Activated CD4-positive, alpha-beta T cell treated with anti-CD3 and anti-CD28 coated beads for 48 hours (primary cell): Measurements from ENCODE around the gene LMBR1L.
"Not testable (repeated sequence)": the region's sequence is repeated elsewhere in the genome, so short reads cannot be mapped to it uniquely, and the experiment has no call there.

ENCODE experiments used
- DNase-seq: peaks from one replicate; pipeline ENCODE4 v3.0.0-alpha.2; 2020

LMBR1L gene

GRCh38 chr12:49079793-49080192 is 30.9 kb downstream of the LMBR1L start:
- DNase-seq: no peak

GRCh38 chr12:49070971-49071370 is 39.7 kb downstream of the LMBR1L start:
- DNase-seq: no peak

DNA sequence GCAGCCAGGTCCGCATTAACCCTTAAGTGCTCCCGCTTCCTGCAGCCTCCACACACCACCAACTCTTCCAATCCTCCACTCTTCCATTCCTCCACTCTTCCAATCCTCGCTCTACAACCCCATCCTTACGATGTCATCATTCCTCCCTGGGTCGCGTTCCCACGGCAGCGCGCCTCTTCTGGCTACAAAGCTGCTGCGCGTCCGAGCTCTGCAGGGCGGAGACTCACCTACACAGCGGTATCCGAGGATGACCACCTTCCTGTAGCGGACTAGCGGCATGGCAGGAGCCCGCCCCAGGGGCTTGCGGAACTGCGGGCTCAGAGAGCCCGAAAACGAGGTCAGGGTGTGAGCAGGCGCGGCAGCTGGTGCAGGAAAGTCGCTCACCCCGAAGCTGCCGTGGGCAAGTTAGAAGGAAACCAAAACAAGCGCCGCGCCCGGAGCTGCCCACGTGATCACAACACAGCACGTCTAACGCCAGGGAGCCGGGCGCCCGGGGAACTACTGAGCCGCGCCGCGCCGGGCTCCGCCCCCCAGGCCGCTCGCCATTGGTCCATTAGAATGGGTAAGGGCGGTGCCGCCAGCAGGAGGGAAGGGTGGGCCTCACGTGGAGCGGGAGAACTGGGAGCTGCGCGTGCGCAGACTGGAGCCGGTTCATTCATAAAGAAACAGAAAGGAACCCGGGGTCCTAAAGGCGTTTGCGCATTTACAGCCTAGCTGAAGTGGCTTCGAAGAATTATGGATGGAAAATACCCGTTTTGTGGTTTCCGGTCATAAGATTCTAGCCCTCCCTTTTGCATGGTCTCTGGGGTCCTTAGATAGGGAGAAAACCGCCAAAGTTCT is 40.9 kb downstream of the LMBR1L start, which contains the start of gene RHEBL1:
TSS of gene RHEBL1 (minus strand) at position 473 of the 840 bp plus-strand sequence. CDS start at position 279, 194 bp downstream.
- DNase-seq: peak; percentile 100

GRCh38 chr12:49068879-49069506 is 41.7 kb downstream of the LMBR1L start:
- DNase-seq: no peak

DNA sequence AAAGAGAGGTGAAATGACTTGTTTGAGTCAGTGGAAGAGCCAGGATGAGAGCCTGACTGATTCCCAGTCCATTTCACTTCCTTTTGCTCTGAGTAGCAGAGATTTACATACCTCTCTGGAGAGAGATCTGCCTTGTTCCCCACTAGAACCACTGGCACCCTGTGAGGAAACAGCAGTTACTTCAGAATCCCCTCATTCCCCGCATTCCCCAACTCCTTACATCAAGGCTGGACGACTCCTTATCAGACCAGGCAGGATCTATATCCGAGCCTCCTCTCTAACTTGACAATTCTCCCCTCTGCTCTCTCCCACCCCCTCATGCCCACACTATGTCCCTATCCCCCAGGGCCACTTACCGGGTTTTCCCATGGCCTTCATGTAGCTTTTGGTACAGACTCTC is 44.5 kb downstream of the LMBR1L start:
- no peak for DNase-seq

DNA sequence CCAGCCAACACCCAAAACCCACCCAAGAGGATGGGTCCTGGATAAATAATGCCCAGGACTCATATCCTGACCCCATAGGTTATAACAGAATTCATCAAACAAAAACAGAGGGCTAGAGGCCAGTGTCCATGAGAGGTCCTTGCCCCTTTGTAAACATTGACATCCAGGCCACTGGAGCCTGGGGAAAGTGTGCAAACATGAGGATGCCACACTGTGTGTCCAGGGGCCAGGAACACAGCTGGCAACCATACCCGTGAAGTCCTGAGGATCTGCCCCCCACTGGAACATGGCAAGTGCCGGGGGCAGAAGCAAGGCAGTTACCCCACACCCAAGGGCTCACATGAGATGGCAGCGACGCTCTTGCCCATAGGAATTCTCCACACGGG is 45.9 kb downstream of the LMBR1L start:
- DNase-seq: no peak

GRCh38 chr12:49061916-49062315 is 48.7 kb downstream of the LMBR1L start:
- not testable (repeated sequence) for DNase-seq

GRCh38 chr12:49061157-49061650 is 49.4 kb downstream of the LMBR1L start:
- no peak for DNase-seq

GRCh38 chr12:49060237-49061156 is 50.1 kb downstream of the LMBR1L start, which contains the start of gene KMT2D:
Gene KMT2D (minus strand): TSS chr12:49060794. CDS start chr12:49055324, 5,470 bp downstream.
- DNase-seq: peak; percentile 94

GRCh38 chr12:49059299-49060171 is 51.1 kb downstream of the LMBR1L start:
- DNase-seq: peak; percentile 36

DNA sequence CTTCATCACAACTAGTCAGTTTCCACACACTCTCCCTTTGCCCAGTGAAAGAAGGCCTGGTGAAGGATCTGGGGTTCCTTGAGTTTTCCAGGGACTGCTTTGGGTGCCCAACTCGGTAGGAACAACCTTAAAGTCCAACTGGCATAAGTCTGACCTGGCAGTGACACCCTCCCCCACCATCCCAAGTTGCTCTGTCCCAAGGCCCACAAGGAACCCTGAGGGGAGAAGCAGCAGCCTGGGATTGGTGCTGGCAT is 51.7 kb downstream of the LMBR1L start:
- DNase-seq: no peak

GRCh38 chr12:49058366-49059044 is 52.1 kb downstream of the LMBR1L start:
- no peak for DNase-seq

GRCh38 chr12:49057888-49058287 is 52.8 kb downstream of the LMBR1L start:
- DNase-seq: no peak

- peak; percentile 65 for DNase-seq
Measured at GRCh38 chr12:49055978-49056754, 54.5 kb downstream of the LMBR1L start.

GRCh38 chr12:49055092-49055491 is 55.6 kb downstream of the LMBR1L start:
- no peak for DNase-seq

- DNase-seq: no peak
Measured at GRCh38 chr12:49054524-49054923, 56.1 kb downstream of the LMBR1L start.

GRCh38 chr12:49054096-49054495 is 56.6 kb downstream of the LMBR1L start:
- no peak for DNase-seq

GRCh38 chr12:49052451-49053208 is 58.0 kb downstream of the LMBR1L start:
- DNase-seq: no peak

GRCh38 chr12:49051777-49052438 is 58.7 kb downstream of the LMBR1L start:
- DNase-seq: no peak
